IMR-90 (cell line): ENCODE results near the gene FBXW12.

ENCODE experiments used
- BHLHE40 ChIP-seq: fragments of 150-350 bp; IDR thresholded peaks from 2 replicates; pipeline ENCODE4 v1.6.1; 2016; ENCODE audit warnings: mild to moderate bottlenecking, low read depth, low read length
- CEBPB ChIP-seq: IDR thresholded peaks from 2 replicates; pipeline ENCODE4 v1.6.1; 2012; ENCODE audit warnings: low read depth, low read length, improper control_type of control experiment
- CHD1 ChIP-seq: IDR thresholded peaks from 2 replicates; pipeline ENCODE4 v1.6.1; 2012; ENCODE audit warnings: low read depth, low read length, improper control_type of control experiment
- CTCF ChIP-seq: conservative IDR thresholded peaks from 2 replicates; pipeline ENCODE4 v1.5.1; 2012; ENCODE audit warnings: mild to moderate bottlenecking, low read depth, low read length, improper control_type of control experiment
- MAFK ChIP-seq: IDR thresholded peaks from 2 replicates; pipeline ENCODE4 v1.6.1; 2012; ENCODE audit warnings: low read depth, low read length, improper control_type of control experiment
- MAZ ChIP-seq: IDR thresholded peaks from 2 replicates; pipeline ENCODE4 v1.6.1; 2012; ENCODE audit warnings: low read depth, mild to moderate bottlenecking, low read length, improper control_type of control experiment, moderate library complexity, borderline replicate concordance
- MXI1 ChIP-seq: IDR thresholded peaks from 2 replicates; pipeline ENCODE4 v1.6.1; 2012; ENCODE audit warnings: low read depth, mild to moderate bottlenecking, low read length, moderate library complexity, borderline replicate concordance
- POLR2A ChIP-seq: IDR thresholded peaks from 2 replicates; pipeline ENCODE4 v1.6.1; 2012; ENCODE audit warnings: mild to moderate bottlenecking, low read depth, low read length
- RAD21 ChIP-seq: IDR thresholded peaks from 2 replicates; pipeline ENCODE4 v1.6.1; 2012; ENCODE audit warnings: low read length, improper control_type of control experiment
- RFX5 ChIP-seq: IDR thresholded peaks from 2 replicates; pipeline ENCODE4 v1.8.0; 2012; ENCODE audit warnings: low read depth, mild to moderate bottlenecking, low read length, moderate library complexity
- SMC3 ChIP-seq: fragments of 150-350 bp; IDR thresholded peaks from 2 replicates; pipeline ENCODE4 v1.6.1; 2016; ENCODE audit warnings: low read depth, mild to moderate bottlenecking, antibody characterized with exemption, low read length, moderate library complexity
- TF ChIP-seq, protein P1 (sequence below): fragments of 150-350 bp; IDR thresholded peaks from 2 replicates; pipeline ENCODE4 v1.6.1; 2016; ENCODE audit warnings: low read depth, mild to moderate bottlenecking, low read length, moderate library complexity, borderline replicate concordance
- TF ChIP-seq, protein P2 (sequence below): fragments of 150-350 bp; IDR thresholded peaks from 2 replicates; pipeline ENCODE4 v1.6.1; 2017; ENCODE audit warnings: mild to moderate bottlenecking, antibody characterized with exemption, low read length, low read depth

DNA sequence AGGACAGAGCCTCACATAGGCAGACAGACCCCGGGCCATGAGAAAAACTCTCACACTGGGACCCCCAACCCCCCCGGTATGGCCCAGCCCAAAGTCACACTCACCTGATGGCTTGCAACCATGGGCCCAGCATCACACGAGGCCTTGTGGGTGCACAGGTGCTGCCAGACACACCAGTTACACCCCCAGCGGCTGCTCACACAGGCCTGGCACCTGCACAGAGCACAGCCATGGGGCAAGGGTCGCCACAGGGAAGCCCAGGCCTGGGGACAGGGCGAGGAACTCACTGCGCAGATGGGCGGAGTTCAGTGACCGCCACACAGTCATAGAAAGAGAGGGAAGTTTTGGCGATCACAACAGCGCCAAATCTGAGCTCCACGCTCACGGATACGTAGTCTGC is 48.5 kb downstream of the FBXW12 start:
- TF ChIP-seq CTCF (no peak), POLR2A (no peak), MAZ (no peak), CHD1 (no peak), CEBPB (no peak), MAFK (no peak), RFX5 (no peak), RAD21 (no peak), MXI1 (no peak), SMC3 (no peak), BHLHE40 (no peak)
- TF ChIP-seq, protein P1, sequence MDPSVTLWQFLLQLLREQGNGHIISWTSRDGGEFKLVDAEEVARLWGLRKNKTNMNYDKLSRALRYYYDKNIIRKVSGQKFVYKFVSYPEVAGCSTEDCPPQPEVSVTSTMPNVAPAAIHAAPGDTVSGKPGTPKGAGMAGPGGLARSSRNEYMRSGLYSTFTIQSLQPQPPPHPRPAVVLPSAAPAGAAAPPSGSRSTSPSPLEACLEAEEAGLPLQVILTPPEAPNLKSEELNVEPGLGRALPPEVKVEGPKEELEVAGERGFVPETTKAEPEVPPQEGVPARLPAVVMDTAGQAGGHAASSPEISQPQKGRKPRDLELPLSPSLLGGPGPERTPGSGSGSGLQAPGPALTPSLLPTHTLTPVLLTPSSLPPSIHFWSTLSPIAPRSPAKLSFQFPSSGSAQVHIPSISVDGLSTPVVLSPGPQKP: no peak
- TF ChIP-seq, protein P2, sequence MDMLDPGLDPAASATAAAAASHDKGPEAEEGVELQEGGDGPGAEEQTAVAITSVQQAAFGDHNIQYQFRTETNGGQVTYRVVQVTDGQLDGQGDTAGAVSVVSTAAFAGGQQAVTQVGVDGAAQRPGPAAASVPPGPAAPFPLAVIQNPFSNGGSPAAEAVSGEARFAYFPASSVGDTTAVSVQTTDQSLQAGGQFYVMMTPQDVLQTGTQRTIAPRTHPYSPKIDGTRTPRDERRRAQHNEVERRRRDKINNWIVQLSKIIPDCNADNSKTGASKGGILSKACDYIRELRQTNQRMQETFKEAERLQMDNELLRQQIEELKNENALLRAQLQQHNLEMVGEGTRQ: no peak
